HL-60 (cell line): ENCODE data around the gene NFAT5.

Experiments
- DNase-seq, 2 experiments: peaks; one replicate each; pipeline ENCODE4 v3.0.0-alpha.2; 2010 to 2020; ENCODE audit warnings: low read depth in 1 of 2, low spot score in 1 of 2
- H3K27ac ChIP-seq: fragments of 250-450 bp; sonication (Bioruptor Pico); replicated peaks from 2 replicates; pipeline ENCODE4 v1.5.1; 2020; ENCODE audit warnings: mild to moderate bottlenecking, moderate library complexity
- H3K27me3 ChIP-seq: fragments of 250-450 bp; sonication (Bioruptor Pico); 2 replicates; pipeline ENCODE4 v1.5.1; 2021; ENCODE audit warnings: mild to moderate bottlenecking, moderate library complexity; ENCODE audit not compliant: insufficient read depth, poor library complexity, severe bottlenecking
- H3K4me3 ChIP-seq: replicated peaks from 2 replicates; pipeline ENCODE4 v1.5.1; 2011; ENCODE audit warnings: mild to moderate bottlenecking, control low read depth, low read length; ENCODE audit not compliant: insufficient read depth
- GABPA ChIP-seq: IDR thresholded peaks from 2 replicates; pipeline ENCODE4 v1.6.1; 2012; ENCODE audit warnings: low read depth
- POLR2AphosphoS5 ChIP-seq: IDR thresholded peaks from 2 replicates; pipeline ENCODE4 v1.6.1; 2012; ENCODE audit warnings: low read depth
- REST ChIP-seq: IDR thresholded peaks from 2 replicates; pipeline ENCODE4 v1.6.1; 2012; ENCODE audit warnings: low read depth; ENCODE audit not compliant: insufficient replicate concordance
- SPI1 ChIP-seq: IDR thresholded peaks from 2 replicates; pipeline ENCODE4 v1.6.1; 2012; ENCODE audit warnings: low read depth, mild to moderate bottlenecking, borderline replicate concordance
- TF ChIP-seq, protein P1 (sequence below): IDR thresholded peaks from one replicate; pipeline ENCODE4 v1.5.1; 2011; ENCODE audit warnings: low read length, control low read depth, inconsistent platforms; ENCODE audit not compliant: insufficient read depth

NFAT5 gene

GRCh38 chr16:69522041-69522578 lies 43.7 kb upstream of the NFAT5 start:
- Histone ChIP-seq H3K27ac (no peak overlapping the region), H3K4me3 (no peak overlapping the region), H3K27me3 (no peaks in the 10 kb centered on the region)
- TF ChIP-seq, protein P1, sequence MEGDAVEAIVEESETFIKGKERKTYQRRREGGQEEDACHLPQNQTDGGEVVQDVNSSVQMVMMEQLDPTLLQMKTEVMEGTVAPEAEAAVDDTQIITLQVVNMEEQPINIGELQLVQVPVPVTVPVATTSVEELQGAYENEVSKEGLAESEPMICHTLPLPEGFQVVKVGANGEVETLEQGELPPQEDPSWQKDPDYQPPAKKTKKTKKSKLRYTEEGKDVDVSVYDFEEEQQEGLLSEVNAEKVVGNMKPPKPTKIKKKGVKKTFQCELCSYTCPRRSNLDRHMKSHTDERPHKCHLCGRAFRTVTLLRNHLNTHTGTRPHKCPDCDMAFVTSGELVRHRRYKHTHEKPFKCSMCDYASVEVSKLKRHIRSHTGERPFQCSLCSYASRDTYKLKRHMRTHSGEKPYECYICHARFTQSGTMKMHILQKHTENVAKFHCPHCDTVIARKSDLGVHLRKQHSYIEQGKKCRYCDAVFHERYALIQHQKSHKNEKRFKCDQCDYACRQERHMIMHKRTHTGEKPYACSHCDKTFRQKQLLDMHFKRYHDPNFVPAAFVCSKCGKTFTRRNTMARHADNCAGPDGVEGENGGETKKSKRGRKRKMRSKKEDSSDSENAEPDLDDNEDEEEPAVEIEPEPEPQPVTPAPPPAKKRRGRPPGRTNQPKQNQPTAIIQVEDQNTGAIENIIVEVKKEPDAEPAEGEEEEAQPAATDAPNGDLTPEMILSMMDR = no peak
- TF ChIP-seq SPI1 = no peak
- TF ChIP-seq GABPA = no peak
- TF ChIP-seq POLR2AphosphoS5 = no peak
- TF ChIP-seq REST = no peak
- DNase-seq = no peak

- H3K4me3 ChIP-seq = no peak overlapping the region
- peak in 1 of 2 experiments; percentile 14 for DNase-seq
- no peak overlapping the region for H3K27ac ChIP-seq
- no peak for TF ChIP-seq REST
- no peak for TF ChIP-seq POLR2AphosphoS5
- no peak for TF ChIP-seq SPI1
- TF ChIP-seq, protein P1 = no peak
- TF ChIP-seq GABPA = no peak
- H3K27me3 ChIP-seq = no peaks in the 10 kb centered on the region
Measured at GRCh38 chr16:69522732-69523404, 42.9 kb upstream of the NFAT5 start.

DNA sequence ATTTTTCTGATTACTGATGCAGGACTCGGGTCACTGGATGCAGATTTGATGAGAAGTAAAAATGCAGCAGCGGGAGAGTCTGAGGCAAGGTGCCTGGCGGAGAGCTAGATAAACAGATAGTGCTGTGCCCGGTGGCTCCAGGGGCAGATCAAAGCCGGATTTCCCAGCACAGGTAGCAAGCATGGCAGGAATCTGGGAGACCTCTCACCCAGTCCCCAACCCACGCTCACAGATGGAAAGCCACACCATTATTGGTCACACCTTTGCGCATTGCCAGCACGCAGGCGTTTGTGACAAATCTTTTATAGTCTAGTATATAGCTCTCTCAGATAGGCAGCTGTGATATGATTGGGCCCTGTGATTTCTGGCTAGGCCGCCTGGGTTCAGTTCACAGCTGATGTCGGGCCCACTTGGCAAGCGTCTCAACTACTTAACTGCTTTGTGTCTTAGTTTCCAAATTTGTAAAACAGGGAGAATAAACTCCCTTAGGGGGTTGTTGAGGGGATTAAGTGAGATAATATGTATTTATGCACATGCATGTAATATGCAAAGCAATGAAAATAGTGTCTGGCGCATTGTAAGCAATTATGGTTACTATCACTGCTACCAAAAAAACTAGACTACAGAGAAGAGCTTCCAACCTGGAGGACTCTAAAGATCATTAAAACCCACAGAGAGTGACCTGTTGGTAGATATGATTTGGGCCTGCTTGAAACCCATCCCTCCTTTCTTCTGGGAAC lies 42.0 kb upstream of the NFAT5 start:
- no peak for DNase-seq
- Histone ChIP-seq H3K27ac (no peak overlapping the region), H3K27me3 (no peaks in the 10 kb centered on the region), H3K4me3 (no peak overlapping the region)
- TF ChIP-seq POLR2AphosphoS5 = no peak
- TF ChIP-seq REST = no peak
- TF ChIP-seq SPI1 = no peak
- no peak for TF ChIP-seq GABPA
- TF ChIP-seq, protein P1 = no peak
